A172 (cell line): ENCODE data around the gene IFRD1. TPM values are rescaled to one million over a fixed set of nuclear protein-coding genes. Genes with fewer than 3 reads are reported as not detected.

Source experiments
- DNase-seq: peaks from one replicate; pipeline ENCODE4 v3.0.0-alpha.2; 2015; ENCODE audit warnings: low spot score
- total RNA-seq: library from RNA; depleted of rRNA; stranded (reverse); fragments of >200 nt; shearing (Covaris generic); gene quantifications from 2 replicates; pipeline ENCODE4 v1.2.3, GENCODE V29; 2014

The IFRD1 gene
- total RNA-seq, 1 experiment from 2014 or later: 114 TPM

DNA sequence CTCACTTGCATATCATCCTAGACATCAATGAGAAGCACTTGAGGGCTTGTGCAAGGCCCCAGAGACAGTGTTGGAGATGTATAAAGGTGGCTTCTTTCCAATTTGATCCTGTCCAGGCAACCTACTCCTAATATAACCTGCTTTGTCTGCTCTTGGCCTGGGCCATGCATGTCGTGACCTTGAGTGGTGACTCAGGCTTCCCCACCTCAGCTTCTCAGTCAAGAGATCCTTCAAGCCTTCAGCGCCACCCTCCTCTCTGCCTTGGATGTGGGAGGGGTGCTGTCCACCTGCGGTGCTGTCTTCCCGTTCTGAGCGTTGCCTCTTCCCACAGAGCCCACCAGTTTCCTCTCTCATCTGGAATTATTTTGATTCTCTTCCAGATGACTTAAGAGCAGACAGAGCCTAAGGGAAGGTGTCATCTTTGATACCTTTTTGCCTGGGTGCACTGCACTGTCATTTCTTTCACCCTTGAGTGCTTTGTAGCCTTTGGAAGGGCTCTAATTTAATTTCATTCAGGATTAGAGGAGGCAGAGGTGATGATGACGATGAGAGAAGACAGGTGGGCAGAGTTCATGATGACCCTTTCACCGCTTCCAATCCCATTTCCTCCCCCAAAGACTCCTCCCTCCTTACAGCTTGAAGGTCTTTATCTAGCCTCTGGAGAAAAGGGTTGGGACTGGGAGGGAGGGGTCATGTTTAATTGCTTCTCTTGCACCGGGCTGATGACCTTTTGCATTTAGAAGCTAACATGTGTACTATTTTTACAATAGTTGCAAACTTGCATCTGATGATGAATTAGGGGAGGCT, 37.4 kb downstream of the IFRD1 start:
- no peak for DNase-seq

DNA sequence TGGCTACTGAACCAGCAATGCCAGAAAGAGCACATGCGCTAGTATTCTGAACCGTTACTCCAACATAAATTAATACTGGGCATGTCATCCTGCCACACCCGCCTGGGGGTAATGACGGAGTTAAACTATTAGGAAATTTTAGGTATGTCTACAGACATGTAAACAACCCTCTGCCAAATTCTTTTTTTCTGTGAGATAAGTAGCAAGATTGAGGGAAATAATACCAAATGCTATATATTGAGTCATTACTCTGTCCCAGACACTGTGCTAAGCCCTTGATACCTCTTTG, 37.9 kb downstream of the IFRD1 start:
- DNase-seq: no peak

DNA sequence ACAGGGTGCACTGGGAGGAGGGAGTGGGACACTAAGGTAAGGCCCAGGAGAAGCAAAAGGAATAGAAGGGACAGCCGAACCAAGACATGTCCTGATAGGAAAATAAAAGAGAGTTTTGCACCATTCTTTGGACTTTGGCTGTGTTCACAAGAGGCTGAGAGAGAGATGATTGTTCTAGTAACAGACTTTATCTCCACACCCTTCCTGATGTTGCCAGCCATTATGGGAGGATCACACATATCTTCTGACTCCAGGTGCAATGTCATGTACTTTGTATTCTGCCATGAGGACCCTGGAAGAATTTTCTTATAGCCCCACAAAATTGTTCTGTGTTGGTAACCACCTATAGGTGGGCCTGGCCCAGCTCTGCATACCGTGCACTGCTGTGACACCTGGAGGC, 41.9 kb downstream of the IFRD1 start:
- DNase-seq: no peak

DNA sequence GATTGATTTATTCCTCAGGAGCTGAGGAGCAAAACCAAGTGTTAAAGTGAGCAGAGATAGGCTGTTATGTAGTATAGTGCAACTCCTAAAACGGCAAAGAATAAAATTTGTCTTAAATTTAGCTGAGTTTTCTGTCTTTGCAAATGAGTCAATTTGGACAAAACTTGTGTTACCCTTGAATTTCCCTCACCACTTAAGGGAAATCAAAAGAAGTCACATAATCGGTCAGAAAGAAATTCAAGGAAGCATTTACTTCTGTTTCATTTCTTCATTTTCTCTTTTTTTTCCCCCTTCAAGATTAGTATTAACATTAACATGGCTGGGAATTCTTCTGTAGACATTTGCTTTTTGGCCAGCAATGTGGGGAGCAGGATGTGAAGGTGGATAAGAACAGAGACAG, 44.4 kb downstream of the IFRD1 start:
- DNase-seq: no peak

DNA sequence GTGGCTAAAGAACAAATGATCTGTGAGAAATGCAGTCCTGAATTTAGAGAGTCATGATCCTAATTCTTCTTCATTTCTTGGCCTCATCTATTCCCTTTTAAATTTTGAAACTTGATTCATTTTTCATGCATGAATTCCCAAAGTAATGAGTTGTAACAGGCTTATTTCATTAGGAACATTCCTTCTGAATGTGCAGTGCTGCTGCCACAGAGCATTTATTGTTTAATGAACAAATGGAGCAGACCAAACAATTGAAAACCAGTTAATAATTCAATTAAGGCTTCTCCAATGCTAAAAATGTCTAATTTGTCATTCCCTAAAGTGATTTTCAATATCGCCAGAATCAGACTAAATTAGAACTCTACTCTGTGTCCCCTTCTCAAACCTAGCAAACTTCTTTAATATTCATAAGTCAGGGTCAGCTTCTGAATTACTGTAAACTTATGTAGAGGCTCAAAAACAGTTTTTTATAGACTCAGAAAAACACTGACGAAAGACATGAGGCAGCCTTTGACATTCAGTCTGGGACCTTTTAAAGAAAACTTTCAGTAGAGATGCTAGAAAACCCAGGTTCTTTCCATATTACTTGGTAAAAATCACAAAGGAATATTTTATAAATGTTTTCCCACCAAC, 45.0 kb downstream of the IFRD1 start:
- DNase-seq: no peak

DNA sequence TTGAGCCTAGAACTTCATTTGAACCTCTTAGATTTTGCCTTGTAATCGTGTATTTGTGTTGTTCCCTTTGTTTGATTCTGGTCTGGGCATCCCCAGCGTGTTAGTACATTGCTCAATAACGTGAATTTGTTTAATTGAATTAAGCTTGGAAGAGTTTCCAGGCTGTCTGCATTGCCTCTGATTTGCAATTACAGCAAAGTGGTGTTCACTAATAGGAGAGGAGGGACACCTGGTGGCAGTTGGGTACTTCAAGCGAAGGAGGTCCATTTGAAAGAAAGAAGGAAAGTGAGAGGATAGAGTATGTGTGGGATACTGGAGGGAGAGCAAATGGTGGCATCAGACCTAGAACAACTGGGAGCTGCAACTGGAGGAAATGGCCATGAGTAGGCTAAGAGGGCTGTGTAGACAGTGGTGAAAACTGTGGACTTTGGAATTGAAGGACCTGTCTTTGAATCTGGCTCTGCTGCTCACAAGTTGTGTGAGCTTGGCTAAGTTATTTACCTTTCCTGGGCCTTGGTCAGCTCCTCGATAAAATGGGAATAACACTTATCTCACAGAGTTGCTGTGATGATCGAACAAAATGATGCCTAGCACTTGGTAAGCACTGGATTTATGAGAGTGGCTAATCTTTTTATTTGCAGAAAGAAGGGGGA, 45.7 kb downstream of the IFRD1 start:
- peak; percentile 50 for DNase-seq

DNA sequence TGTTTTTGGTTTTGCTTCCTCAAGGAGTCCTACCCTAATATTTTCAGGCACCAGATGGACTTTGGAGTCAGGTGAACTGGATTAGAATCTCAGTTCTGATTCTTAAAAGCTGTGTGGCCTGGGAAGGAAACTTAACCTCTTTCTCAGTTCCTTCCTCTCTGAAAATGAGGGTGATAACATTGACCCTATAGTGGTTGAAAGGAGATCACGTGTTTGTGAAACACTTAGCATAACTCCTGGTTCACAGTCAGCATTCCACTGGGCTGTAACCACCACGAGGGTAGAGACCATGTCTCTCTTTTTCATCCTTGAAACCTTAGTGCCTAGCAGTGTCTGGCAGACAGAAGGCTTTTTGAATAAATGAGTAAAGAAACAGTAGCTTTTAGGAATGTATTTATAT, 47.2 kb downstream of the IFRD1 start:
- no peak for DNase-seq

DNA sequence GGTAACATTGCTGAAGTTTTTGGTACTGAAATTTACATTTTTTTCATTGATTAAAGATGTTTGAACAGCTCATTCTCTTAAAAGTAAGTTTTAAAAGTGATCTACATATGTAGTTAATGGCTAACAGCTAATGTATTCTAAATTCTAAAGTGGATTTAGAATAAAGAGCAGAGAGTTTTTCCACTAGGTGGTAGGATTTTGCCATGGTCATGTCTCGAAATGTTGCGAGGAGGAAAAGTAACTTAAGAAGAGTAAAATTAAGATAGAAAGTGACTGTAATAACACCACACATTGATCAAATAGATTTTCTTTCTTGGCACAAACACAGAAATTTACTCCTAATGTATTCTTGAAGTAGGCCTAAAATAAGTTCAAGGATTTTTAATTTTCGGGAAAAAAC, 50.4 kb downstream of the IFRD1 start:
- no peak for DNase-seq

DNA sequence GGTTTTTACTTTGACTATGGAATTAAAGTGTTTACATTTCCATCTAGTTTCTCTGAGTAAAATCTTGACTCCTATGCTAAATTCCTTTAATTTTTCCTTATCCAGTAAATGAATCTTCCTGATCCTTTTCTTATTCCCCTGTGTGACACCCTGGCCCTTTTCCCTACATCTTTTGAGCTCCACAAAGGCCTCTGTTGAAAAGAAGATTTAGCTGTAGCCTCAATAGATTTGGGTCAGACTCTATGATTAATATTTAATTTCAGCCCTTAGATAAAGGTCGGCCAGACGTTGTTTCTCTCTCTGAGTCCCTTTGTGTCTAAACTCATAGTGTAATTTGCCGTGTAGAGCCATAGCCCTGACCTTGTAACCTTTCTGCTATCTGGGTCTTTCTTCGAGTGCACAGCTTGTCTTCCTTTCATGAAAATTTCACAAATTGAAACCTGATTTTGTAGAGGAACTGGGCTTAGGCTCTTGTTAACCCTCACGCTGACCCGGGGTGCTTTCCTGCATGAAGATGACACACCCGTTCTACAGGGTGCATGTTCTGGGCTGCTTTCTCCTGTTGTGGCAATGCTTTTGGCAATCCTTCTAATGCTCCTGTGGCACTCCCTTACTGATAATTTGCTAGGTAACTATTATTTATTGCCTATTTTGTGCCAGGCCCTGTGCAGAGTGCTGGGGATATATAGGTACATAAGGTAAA, 51.7 kb downstream of the IFRD1 start:
- no peak for DNase-seq

DNA sequence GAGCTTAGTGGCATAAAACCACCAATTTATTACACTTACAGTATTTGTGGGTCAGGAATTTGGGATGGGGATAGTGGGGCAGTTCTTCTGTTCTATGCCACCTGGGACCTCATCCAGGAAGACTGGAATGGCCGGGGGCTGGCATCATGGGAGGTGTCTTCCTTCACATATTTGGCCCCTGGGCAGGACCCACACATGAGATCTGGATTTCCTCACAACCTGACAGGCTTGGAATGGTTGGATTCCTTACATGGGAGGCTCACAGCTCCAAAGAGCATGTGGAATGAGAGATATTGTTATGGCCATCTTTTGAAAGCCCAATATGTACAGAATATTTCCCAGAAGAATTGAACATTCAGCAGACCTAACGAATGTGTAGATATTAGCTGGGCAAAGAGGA, 52.4 kb downstream of the IFRD1 start:
- no peak for DNase-seq

DNA sequence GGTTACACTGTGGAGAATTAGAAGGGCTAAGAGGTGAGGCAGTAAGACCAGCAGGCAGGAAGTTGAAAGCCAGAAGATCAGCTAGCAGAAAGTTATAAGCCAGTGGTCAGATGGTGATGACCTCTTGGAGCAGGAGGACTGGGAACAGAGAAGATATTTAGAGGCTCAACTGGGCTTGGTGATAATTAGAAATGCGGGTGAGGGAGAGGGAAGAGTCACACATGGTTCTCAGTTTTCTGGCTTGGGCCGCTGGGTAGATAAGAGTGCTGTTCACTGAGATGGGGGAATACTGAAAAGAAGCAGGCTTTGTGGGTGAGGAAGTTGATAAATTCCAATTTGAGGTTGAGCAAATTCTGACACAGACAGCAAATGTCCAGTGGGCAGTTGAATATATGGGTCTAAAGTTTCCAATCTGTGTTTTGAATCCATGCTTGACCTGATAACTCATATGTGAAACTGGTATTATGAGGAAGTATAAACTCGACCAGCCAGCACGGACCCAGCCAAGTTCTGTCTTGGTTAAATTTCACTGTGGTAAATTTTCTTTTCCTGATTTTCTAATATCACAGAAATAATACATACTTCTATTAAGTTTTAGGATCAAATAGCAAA, 53.2 kb downstream of the IFRD1 start:
- no peak for DNase-seq

DNA sequence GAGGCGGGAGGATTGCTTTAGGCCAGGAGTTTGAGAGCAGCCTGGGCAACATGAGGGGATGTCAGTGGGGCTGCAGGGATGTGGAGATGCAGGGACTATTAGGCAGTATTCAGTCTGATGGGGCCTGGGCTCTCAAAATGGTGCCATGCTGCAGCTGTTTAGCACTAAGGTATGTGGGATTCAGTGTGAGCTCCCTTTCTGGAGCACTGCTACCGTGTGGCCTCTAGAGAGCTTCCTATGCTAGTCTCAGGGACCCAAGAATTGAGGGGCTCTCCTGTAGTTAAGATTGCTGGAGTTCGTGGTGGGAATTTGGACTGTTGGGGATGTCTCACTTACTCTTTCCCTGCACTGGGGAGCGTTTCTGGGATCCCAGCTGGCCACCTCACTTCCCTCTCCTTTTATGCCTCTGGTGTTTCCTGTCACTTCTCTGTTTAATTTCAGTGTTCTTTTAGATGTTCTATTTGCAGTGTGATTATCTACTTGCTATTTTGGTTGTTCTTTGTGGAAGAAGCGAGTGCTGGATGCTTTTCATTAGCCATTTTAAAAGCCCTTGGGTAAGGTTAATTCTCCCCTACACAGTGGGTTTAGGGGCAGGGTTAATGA, 53.9 kb downstream of the IFRD1 start:
- DNase-seq: no peak

DNA sequence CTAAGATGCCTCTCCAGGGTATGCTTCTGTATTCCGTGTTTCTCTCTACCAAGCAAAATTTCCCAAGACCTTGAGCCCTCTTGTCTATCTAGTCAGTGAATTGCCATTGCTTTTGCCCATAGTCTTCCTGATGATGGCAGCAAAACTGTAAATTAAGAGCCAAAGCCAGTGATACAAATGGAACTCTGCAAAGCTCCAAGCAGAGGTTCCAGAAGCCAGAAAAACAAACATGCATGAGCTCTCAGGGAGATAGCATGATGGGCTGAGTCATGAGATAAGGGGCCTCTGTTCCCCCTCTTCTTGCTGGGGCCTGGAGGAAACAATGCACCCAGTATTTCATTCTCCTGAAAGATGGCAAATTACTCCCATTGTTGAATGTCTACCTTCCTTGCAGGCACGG, 55.2 kb downstream of the IFRD1 start:
- no peak for DNase-seq

DNA sequence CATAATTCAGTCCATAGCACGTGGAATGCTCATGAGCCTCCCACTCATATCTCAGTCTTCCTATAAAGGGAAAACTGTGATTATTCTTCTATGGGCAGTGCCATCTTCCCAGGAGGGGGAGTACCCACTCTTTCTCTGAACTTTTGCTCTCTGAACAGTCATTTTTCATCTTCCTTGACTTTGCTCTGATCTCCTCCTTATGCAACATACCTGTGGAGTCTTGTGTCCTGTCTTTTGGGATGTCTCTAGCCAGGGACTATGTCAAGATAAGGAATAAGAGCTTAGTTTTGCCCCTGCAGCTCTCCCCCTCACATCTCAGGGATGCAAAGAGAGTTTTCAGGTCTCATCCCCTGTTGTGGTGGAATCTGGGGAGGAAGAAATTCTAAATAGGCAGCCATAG, 58.1 kb downstream of the IFRD1 start:
- DNase-seq: no peak

DNA sequence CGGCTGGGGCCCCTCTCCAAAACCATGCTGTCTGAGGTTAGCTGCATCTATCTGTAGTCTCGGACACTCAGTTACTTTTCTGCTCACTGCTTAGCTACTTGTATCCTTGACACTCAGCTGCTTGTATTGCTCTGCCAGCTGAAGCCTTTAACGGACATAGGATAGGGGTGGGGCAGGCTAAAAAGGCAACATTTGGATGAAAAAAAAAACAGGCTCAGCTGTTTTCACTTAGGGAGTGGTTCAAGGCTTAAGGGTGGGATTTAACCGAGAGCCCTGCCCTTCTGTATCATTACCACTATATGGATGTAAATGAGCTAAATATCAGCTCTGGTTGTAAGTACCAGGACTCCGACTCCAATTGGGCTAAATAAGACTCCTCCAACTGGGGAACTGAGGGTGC, 59.1 kb downstream of the IFRD1 start:
- DNase-seq: no peak

DNA sequence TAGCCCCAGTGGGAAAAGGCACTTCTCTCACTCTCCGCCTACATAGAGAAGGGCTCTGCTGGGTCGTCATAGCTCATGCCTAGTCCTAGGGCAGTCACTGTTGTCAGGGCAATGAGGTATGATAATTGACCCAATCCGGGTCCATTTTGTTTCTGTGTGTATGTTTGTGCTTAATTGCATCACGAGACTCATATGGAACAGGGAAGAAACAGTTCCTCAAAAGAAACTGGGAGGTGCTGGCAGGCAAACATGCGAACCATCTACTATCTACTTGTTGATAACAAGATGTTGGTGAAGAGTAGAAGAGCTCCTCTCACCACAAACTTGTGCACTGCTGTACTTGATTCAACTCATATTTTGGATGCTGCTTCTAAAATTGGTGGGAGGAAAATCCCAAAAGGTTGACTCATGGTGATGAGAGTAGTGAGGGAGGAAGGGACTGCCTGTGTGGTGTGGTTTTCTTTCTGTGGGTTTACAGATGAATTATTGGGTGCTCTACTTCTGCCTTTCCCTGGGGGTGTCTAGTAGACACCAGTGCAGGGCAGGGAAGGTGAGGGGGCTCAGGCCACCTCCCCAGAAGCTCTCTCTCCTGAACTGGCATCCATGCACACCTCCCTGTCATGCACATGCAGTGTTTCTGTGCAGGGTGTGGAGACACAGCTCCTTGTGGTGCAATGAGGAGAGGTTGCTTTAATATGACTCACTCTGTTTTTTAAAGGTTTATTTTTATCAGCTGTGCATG, 59.9 kb downstream of the IFRD1 start:
- peak; percentile 70 for DNase-seq

DNA sequence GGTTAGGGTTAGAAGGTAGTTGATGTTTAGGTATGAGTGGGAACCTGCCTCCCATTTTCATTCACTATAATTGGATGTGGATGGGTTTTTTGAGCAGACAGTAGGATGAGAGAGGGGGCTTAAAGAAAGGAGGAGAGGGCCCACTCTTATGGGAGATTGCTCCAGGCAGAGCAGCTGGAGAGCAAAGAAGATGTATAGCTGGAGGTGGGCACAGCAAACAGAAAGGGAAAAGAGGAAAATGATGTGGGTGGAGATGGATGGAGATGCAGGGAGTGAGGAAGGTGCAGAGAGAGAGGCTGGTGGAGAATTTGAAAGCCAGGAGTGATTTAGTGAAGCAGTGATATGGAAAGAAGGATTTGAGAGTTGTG, 60.5 kb downstream of the IFRD1 start:
- no peak for DNase-seq

DNA sequence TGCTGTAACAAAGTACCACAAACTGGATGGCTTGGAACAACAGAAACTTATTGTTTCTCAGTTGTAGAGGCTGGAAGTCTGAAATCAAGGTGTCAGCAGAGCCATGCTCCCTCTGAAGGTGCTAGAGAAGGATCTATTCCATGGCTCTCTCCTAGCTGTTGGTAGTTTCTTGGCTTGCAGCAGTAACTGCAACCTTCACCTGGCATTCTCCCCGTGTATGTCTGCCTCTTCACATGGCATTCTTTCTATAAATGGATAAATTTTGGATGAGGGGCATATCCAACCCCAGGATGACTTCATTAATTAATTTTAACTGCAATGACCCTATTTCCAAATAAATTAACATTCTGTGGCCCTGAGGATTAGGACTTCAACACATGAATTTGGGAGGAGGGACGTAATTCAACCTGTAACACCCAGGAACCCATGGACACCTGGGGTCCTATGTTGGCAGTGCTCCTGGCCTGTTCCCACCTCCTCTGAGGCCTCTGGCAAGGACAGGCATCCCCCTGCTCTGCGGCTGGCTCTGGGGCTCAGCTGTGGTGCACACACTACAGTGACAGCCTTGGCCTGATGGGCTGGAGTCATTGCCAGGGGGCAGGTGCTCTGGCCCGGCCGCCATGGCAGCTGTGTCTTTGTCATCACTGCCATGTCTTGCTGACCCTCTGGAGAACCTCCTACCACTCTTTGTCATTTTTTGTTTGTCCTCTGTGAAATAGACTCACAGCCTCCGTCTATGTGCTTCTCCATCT, 61.4 kb downstream of the IFRD1 start:
- DNase-seq: no peak

DNA sequence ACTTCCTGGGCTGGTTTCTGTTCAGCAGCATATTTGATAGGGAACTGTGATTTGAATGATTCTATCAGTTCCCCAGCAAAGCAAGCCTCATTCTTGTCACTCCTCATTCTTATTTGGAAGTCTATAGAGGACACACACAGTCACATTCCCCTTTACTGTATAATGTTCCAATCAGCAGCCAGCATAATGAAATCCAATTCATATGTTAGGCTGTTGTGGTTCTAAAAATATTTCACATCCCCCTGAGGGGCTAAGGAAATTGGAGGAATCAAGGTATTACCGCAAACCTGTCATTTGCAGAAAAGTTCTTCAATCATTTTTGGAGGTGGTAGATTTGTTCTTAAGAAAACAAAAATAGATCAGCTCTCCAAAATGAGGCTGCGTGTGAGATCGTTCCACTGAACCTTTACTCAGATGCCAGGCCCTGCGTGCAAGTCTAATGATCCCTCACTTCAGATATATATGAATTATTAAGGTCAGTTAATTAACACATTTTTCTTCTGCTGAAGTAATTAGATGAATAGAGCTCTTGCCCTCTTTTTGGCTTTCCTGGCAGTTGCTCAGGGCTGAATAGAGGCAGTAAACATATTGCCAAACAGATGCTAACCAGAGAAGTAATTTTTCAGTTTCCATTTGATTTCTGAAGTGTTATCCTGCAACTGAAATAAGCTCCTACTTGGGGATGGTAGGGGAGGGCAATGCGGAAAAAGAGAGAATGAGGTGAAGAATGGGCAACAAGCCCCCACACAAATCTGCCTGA, 62.4 kb downstream of the IFRD1 start:
- no peak for DNase-seq

DNA sequence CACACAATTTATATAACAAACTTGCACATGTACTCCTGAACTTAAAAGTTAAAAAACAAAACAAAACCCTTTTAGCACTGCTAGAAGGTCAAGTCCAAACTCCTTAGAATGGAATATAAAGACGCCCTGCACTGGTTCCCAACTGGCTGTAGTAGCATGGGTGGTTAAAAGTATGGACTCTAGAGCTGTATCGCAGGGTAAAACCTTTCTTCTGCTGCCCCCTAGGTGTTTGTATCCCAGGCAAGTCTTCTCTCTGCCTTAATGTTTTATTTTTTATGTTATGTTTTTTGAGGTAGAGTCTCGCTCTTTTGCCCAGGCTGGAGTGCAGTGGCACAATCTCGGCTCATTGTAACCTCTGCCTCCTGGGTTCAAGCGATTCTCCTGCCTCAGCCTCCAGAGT, 65.7 kb downstream of the IFRD1 start:
- no peak for DNase-seq
